HG03469 (cell line): ENCODE results near the gene PCGF2.

ENCODE experiments used
- ATAC-seq: cut with Tn5 transposase; IDR thresholded peaks from one replicate; pipeline ENCODE4 v1.9.1; 2021; ENCODE audit warnings: mild to moderate bottlenecking, moderate library complexity, moderate number of reproducible peaks; ENCODE audit not compliant: unreplicated experiment

Gene PCGF2

DNA sequence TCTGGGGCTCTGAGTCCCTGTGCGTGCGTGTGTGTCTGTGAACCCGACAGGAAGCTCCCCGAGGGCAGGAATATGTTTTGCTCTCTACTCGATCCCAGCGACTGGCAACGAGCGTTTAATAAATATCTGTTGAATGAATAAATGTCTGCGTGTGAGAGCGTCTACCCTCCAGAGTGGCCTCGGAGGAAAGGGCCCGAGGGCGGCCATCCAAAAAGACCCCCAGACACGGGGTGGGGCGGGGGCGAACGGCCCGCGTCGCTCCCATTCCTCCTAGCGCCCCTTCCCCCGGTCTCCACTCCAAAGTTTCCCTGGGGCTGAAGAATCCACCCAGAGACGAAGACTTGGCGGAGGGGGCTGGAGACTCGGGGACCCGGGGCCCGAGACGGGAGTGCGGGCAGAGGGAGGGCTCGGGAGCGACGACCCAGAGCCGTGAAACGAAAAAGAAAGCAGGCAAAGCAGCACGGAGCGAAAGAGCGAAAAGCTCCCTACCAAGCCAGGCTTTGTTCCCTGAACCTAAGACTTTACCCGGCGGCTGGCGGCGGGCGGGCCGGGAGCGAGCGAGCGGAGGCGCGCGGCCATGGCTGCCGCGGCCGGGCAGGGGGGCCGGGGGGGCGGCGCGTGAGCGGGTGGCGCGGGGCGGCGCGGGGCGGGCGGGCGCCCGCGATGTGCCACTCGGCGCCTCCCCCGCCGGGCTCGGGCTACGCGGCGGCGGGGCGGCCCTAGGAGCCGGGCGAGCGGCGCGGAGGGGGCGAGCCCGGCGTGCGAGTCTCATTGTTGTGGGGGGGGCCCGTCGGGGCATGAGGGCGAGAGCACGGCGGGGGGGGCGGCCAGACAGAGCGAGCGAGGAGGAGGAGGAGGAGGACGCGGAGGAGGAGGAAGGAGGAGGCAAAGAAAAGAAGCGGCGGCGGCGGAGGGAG lies 43.3 kb downstream of the PCGF2 start, which contains the start of gene MLLT6:
TSS of gene MLLT6 (plus strand) at position 668 of the 917 bp plus-strand sequence. CDS start 360 bp downstream, outside the sequence.
- ATAC-seq, result no peak

DNA sequence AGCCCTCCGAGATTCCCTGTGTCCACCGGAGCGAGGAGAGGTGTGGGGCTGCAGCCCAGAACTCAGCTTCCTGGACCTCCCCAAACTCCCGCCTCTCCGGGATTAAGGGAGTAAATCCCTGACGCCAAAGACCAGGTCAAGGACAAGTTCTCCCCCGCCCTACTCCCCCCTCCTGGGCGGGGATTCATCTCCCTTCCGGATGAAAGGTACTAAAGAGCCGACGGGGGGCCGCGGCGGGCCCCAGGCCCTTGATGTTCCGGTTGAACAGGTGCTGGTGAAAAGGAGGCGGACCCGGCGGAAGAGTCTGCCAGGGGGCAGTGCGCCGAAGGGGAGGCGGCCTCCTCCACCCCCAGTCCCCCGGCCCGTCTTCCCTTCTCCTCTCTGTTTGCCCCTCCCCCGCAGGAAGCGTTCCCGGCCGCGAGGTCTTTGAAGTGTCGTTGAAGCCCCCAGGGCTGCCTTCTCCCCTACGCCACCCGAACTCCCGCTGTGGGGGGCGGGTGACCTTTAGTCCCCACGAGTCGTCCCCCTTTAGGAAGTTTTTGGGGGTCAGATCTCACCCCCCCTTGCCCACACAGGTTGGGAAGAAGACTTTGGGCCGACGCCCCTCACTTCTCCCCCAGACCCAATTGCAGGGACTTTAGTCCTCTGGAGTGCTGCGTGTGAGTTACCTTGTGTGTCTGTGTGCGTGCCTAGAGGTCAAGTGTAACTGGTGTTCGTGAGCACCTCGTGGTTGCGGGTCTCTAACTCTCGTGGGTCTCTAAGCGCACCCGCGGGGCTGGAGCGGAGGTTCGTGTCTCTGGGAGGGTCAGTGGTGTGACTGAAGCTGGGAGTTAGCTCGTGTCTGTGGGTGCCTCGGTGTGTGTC lies 44.2 kb downstream of the PCGF2 start:
- ATAC-seq, result no peak

DNA sequence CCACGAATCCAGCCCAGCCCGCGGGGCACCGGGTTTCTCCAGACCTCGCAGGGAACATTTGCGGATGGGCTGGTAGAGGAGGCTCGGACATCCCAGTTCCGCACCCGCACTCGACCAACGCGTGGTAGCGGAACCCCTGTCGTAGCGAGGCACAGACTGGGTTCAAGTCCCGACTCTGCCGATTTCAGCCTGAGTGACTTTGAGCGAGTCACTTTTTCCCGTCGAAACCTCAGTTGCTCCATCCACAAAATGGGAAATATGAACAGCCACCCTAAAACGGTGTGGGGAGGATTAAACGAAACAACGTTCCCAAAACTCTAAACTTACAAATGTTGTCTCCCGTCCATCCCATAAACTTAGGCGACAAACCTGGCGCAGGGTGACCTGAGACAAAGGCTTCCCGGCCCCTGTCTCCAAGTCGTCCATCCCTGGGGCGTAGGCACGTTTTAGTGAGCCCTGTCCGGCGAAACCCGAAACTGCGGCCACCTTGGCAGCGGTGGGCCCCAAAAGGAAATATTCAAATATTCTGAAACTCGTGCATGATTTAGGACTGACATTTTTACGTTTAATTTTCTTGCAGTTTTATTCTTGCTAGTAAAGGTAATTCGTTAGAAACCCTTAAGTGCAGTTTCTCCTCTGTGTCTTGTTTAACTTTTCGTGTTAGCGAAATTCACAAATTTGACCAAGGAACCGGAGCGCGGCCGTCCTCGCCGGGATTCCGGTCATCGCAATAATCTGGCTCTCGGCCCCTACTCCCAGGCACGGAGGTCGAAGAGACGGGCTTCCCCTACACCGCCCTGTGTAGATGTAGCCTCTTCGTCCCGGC lies 45.0 kb downstream of the PCGF2 start:
- no peak for ATAC-seq

DNA sequence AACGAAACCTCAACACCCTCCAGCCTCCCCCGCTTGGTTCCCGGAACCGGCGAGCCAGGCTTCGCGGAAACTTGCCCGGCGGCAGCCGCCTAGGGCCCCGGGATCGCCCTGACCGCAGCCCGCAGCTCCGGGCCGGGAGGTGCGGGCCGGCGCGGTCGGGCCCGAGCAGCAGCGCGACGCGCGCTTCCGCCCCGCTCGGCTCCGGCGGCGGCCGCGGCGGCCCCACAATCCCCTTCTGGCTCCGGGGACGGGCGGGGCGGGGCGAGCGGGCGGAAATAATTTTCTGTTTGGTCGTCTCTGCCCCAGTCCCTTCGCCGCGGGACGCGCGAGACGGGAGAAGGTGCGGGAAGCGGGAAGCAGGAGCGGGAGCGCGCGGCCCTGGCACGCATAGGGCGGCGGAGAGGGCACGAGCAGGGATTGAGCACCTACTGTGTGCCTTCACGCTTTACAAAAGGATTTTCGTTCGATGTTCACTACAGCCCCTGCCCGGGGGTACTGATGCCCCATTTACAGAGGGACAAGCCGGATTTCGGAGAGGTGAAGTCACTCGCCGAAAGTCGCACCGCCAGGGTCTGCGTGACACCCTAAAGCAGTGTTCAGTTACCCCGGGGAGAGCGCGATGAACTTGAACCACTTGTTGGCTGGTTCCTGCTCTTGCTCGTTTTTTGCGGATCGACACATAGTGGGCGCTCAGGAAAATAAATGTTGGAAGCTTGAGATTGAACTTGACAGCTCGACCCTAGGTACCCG lies 45.8 kb downstream of the PCGF2 start:
- ATAC-seq, result no peak

DNA sequence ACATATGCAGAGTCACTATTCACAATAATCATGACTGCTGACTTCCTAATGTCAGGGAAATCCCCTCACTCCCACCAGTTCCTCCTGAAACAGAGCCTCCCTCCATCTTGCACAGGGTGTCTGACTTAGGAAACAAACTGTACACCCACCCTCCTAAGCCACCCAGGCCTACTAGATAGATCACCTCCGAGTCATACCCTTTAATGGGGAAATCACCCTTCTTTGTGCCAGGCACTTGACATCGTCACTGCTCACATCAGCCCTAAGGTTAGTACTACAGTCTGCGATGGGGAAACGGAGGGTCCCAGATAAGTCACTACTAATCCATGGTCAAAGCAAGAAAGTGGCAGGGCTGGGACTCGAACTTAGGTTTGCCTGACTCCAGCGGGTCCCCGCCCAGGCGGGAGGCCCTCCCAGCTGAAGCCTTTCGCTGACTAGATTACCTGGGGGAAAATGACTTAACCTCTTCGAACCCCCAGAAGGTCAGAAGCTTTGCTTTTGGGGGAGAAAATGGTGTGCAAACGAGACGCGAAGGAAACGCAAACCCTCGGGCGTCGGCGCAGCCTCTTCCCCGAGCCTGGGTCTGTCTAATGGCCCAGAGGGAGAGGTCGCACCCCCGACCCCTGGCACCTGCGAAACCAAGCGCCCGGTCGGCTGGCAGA lies 46.5 kb downstream of the PCGF2 start:
- ATAC-seq, result no peak

DNA sequence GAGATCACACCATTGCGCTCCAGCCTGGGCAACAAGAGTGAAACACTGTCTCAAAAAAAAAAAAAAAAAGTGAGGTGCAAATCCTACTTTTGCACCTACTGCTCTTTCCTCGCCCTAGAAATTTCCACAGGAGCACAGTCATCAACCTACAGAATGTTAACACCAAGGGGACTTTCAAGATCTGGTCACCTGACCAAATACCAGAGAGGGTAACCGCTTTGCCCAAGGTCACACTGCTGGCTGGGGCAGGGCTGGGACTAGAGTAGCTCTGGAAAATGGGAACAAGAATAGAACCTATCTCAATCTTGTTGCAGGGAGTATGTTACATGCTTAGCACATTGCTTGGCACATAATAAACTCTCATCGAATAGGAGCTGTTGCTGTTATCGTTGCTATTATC lies 49.4 kb downstream of the PCGF2 start:
- no peak for ATAC-seq

DNA sequence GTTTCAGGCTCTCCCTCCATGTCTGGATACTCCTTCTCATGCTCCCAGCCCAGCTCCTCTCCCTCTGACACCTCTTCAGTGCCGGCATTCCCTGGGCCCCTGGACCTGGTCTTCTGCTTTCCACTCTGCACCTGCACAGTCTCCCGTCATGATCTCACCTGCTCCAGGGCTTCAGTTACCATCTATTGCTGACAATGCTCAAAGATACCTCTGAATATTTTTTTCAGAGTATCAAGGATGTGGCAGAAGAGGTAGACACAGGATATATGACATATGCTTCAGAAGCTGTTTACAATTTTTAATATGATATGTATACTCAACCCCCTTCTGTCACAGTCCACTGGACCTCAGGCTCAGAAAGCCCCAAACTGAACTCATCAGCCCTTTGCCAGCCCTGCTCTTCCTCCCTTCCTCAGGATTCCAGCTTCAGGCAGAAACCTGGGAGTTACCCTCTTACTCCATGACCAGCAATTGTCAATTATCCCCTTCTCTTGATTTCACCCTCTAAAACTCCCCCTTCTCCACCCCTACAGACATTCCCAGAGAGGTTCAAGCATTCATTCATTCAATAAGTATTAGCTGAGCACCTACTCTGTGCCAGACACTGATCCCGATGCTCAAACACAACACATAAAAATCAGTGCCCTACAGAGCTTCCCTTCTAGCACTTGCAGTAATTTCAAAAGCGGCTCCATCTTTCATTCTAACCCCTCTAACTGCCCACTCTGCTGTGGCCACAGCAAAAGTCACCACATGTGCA lies 50.9 kb downstream of the PCGF2 start:
- no peak for ATAC-seq

DNA sequence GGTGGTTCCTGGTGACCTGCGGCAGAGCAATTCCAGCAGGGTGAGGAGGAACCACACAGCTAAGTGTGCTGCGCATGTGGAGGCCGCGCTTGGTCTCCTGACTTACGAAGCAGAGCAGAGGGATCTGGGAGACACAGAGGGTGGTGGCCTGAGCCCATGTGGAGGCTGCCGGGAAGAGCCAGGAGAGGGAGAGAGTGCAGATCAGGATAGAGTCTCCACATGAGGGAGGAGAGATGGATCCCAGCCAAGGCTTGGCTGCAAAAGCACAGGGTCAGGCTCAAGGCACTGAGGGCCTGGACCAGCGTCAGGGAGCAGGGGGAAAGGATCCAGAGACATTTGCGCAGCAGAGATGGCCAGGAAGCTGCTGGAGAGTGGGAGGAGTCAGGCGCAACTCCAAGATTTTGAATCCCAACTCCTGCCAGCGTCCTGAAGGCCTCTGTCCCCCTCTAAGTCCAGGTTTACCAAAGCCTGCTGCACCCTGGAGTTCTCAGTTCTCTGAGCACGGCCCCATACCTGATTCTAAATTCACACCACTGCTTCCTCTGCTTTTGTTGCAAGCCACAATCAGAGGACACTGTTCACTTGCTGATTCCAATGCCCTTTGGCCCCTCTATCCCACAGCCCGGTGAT lies 54.3 kb downstream of the PCGF2 start:
- no peak for ATAC-seq

DNA sequence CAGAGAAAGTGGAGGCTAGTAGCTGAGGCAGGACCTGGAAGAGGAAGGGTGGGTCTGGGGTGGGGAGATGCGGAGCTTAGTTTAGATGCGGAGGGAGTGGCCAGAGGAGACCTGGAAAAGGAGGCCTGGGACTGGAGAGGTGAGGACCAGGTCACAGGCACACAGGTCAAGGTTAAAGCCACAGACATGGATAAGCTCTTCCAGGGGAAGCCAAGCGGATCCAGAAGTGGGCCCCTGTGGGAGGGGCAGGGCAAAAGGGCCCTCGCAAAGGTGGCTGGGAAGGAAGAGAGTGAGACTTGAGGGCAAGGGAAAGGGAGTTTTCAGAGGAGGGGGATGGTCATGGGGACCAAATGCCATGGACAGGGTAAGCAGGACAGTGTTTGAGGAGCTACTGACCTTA lies 57.0 kb downstream of the PCGF2 start:
- no peak for ATAC-seq

DNA sequence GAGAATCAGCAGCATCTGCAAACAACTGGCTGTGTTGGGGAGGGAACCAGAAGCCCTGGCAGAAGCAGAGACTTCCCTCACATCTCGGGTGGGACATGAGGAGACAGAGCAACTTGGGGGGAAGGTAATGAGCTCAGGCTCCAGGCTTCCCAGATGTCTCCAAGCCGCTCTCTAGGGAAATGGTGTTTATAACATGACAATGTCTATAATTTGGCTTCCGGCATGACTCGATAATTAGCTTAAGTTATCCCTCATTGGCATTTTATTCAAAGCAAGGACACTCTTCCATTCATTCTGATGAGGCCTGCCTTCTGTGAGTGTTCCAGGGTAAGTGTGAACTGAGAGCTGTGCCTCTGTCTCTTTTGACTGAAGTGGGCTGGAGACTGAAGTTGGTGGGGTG lies 57.8 kb downstream of the PCGF2 start:
- no peak for ATAC-seq

DNA sequence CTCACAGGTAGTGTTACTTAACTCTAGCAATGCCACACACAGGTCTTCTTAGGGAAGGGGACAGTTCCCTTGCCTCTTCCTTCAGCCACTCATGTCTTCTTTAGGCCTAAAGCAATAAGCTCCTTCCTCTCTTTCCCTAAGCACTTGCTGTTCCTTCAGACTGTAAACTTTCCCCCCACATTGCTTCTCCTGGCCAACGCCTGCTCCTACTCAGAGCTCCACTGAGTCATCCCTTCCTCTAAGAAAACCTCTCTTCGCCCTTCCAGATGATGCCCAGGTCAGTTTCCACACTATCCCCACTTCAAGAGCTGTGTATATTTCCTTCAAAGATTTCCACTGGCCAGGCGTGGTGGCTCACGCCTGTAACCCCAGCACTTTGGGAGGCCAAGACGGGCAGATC lies 60.9 kb downstream of the PCGF2 start:
- no peak for ATAC-seq

DNA sequence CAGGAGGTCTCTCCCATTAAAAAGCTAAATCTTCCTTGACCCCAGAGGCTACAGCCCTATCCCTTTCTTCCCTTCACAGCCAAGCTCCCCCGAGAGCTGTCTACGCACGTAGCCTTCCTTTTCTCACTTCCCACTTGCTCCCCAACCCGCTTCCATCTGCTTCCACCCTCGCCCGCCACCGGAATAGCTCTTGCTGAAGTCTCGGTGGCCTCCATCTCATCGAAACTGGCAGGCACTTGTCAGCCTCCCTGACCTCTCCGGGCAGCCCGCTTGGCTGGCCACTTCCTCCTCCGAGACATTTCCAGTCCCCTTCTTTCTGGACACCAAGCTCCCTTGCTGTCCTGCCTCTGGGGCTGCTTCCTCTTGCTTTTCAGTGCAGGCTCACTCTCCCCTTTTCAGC lies 62.6 kb downstream of the PCGF2 start:
- ATAC-seq, result no peak
